Measurements from ENCODE around the gene LMO7.
"Not testable (repeated sequence)": the region's sequence is repeated elsewhere in the genome, so short reads cannot be mapped to it uniquely, and the experiment has no call there.

LMO7 gene

DNA sequence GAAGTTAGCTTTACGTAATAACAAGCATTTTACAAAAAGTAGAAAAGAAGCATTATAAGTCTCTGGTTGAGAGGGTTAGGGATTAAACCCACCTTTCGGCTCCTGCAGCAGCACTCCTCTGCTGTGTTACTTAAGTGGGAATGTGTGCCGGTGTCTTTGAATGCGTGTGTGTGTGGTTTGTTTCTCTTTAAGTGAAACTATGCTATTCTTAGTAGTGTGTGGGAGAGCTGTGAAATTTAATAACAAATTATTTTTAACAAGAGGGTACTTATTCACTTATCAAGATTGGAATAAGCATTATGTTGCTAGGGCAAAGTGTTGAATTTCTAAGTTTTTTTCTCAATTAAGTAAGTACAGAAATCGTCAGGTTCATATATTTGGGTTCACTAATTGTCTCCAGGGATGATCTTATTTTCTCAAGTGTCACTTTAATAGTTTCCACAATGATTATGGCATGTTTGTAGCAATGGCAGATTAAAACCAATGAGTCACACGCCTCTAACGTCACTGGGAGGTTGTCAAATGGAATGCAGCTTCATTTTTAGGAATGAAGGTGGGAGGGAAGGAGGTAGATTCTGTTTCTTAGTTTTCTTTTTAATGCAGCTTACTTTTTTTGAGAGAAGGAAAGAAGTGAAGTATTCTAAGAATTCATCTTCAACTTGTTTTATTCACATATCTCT is 151.3 kb downstream of the LMO7 start:
- no peak overlapping the region for H3K4me3 ChIP-seq (ENCODE audit: low read depth, low read length)
- no peak for TF ChIP-seq CTCF (conservative IDR thresholded peaks at IDR 0.05; ENCODE audit: low read depth, low read length)
- peak; percentile 37 for DNase-seq (ENCODE audit: low read depth)

DNA sequence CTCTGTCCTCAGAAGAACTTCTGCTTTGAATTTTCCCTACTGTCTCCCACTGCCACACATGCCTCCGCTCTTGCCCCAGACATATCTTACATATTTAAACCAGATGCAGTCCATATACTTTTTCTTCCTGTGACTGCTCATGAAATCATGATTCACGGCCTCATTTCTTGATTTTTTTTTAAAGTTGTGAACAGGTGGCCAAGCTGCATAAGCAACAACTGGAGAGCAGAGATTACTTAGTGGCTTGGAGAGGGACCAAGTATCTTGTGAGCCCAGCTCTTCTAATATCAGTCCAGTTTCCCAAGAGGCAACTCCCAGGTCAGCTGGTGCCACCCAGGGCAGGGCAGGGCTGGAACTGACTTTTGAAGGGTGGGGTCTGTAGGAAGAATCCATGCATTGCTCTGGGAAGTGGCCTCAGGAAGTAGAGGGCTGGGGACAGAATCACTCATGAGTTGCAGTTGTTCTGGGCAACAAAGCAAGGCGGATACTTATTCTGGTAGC is 152.4 kb downstream of the LMO7 start:
- peak; percentile 83 for DNase-seq (ENCODE audit: low read depth)
- no peak for TF ChIP-seq CTCF (conservative IDR thresholded peaks at IDR 0.05; ENCODE audit: low read depth, low read length)
- H3K4me3 ChIP-seq (ENCODE audit: low read depth, low read length) = no peak overlapping the region

DNA sequence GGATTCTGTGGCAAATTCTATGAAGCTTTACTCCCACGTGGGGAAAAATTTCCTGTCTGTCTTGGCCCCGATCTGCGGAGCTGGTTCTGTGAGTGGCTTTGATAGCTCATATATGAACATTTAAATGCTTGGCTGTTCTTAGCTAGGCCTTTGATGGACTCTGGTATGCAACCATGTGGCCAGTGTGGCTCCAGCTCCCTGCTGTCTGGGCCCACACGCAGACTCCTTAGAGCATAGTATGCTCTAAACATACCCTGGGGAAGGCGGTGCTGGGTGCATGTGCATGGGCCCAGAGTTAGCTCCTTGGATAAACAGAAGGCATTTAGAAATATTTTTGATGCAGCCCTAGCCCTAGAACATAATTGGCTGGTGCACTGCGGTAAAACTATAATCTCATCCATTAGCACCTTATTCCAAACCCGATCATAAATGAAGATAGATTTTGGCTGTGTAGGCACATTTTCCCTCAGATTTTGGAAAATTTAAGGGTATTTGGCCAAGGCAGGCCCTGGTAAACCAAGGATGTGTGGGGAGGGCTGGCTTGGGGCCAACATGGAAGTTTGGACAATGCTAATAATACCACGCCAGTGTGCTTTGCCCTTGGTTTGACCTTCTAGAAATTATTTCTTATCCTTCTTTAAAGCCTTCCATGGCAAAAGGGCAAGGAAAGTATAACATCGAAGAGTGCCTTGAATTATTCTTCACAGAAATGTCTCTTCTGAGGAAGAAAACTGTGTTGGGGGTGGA is 153.5 kb downstream of the LMO7 start:
- peak; percentile 73 for DNase-seq (ENCODE audit: low read depth)
- no peak for TF ChIP-seq CTCF (conservative IDR thresholded peaks at IDR 0.05; ENCODE audit: low read depth, low read length)

DNA sequence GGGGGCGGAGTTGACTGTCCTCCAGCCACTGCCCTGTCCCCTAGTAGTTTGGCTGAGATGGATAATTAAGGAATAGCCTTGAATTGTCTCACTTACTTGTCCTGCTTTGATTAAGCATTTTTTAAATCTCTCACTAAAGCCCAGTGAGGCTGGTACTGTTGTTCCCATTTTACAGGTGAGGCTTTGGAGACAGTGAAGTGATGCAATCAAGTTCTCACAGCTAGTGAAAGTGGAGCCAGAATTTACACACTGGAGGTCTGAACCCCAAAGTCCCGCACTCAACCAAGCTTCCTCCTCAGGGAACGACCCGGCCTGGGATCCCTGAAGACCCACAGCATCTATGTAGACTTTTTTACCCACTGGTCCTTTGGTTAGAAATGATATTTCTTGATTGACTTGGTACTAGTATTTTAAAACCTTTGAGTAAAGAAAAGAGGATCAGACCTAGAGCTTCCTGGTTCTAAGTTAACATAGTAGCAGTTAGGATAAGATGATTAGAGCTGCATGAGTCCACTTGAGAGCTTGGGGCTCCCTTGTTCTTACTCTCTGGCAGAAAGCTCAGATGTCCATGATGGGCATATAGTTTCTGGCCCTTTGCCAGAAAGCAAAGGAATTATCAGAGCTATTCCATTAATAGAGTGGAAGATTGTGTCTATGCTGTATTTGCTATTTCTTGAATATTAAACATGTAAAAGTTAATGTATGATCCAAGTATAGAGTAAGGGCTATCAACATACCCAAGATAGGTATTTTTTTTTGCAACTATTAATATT is 154.3 kb downstream of the LMO7 start:
- no peak overlapping the region for H3K4me3 ChIP-seq (ENCODE audit: low read depth, low read length)
- no peak for TF ChIP-seq CTCF (conservative IDR thresholded peaks at IDR 0.05; ENCODE audit: low read depth, low read length)
- DNase-seq (ENCODE audit: low read depth) = no peak

More for the DNA sequence above, 153.5 kb downstream of the LMO7 start:
- no peak overlapping the region for H3K4me3 ChIP-seq (ENCODE audit: low read depth, low read length)

- no peak for TF ChIP-seq CTCF (conservative IDR thresholded peaks at IDR 0.05; ENCODE audit: low read depth, low read length)
- H3K4me3 ChIP-seq (ENCODE audit: low read depth, low read length) = no peak overlapping the region
Observed at GRCh38 chr13:75792526-75793187, 156.5 kb downstream of the LMO7 start.

DNA sequence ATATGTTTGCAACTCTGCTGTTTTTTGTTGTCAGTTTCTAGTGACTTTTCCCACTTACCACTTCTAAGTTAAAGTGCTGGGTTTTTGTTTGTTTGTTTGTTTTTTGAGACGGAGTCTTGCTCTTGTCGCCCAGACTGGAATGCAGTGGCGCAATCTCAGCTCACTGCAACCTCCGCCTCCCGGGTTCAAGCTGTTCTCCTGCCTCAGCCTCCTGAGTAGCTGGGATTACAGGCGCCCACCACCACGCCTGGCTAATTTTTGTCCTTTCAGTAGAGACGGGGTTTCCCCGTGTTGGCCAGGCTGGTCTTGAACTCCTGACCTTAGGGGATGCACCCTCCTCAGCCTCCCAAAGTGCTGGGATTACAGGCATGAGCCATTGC is 157.0 kb downstream of the LMO7 start:
- not testable (repeated sequence) for DNase-seq (ENCODE audit: low read depth); H3K4me3 ChIP-seq (ENCODE audit: low read depth, low read length)

More at GRCh38 chr13:75792526-75793187, 156.5 kb downstream of the LMO7 start:
- DNase-seq (ENCODE audit: low read depth) = peak; percentile 88

DNA sequence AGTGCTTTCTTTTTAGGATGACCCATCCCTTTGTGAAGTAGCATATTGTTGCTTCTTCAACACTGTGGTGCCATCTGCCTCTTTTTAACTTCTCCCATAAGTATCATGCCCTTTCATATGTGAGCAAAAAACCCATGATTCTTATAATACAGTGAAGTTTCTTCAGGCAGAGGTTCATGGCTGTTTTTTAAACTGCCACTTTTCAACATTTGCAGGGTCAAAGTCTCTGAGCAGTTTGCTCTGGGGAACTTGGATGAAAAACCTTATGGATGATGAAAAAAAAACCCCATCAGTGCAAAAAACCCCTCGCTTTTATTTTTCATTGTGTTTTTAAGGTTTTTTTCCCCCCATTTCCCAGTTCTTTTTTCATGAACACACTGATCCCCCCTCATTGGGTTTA is 158.5 kb downstream of the LMO7 start:
- TF ChIP-seq CTCF (conservative IDR thresholded peaks at IDR 0.05; ENCODE audit: low read depth, low read length) = no peak

More for the DNA sequence above, 158.5 kb downstream of the LMO7 start:
- no peak for DNase-seq (ENCODE audit: low read depth)
- no peak overlapping the region for H3K4me3 ChIP-seq (ENCODE audit: low read depth, low read length)
